ENCODE data around the gene IMPA2.
A peak's percentile ranks its signal among the peaks of the same experiment; 100 is the strongest.

Gene IMPA2

DNA sequence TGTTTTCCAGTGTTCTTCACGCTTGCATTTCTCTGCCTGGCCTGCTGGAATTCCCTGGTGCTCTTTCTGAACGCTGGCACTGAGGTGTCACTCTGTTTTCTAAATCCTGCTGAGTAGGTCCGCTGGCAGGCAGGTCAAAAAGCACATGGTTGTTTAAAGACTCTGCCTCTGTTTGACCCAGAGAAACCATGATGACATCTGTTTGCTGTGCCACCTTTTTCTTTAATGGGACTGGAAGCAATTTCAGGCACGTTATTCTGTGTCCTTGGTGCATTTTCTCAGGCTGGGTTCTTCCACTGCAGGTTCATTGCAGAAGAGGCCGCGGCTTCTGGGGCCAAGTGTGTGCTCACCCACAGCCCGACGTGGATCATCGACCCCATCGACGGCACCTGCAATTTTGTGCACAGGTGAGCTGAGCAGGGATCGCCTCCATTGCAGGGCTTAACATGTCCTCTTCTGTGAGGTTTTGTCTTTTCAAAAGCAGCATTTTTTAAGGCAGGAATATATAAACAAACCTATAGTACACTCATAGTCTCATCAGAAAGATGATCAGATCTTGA is 28.4 kb downstream of the IMPA2 start:
- DNase-seq (ENCODE audit: low spot score) = no peak

DNA sequence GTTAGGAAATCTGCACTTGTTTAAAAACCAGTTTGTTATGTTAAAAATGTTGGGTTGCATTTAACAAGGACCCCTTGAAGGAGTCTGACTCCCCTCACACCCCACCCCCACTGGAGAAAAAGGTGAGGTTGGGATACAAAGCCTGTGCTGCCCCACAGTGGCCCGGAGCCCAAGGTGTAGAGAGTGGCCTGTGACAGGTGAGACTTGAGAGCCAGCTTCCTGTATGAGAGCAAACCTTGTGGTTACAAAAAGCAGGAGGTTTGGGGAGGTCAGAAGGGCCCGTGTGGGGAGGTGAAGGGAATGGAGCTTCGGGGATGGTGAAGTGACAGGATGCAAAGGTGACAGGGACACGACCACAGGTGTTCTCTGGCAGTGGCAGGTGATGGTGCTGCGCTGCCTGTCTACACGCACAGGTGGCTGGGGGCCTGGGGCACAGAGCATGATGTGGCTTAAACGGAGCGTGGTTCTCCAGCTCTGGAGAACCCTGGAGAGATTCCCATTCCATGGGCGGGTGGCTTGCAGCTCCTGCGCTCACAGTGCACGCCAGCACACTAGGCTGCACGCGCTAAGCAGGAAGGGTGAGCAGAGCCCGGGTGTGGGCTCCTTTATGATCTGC is 29.0 kb downstream of the IMPA2 start:
- no peak for DNase-seq (ENCODE audit: low spot score)

DNA sequence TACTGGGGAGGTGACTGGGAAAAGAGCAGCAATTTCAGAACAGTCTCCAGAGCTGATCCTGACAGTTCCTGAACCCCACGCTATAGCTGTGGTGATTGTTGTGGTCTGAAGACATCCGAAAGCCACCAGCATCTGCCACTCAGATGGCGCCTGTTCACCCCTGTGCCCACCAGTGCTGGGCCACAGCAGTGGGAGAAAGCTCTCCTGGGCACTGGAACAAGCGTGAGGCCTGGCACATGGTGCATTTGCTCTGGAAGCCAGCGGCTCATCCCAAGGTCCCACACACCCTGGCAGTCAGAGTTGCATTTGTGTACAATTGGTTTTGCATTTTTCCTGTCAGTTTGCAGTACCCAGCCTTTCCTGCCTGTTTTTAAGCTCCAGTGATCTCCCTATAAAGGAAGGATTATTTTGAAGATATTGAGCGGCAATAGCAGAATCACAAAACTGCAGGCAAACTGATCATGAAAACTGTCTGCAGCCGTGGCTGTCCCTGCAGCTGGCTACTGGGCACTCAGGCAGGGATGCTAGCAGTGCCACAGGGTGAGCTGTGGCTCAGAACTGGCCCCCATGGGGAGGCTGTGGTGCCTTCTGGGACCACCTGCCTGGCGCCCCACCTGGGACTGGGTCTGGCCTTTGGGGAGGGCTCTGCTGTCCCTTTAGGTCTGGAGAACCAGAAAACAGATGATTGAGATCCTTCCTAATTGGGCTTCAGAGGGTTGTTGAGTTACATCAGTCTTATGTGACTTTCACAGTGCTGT is 30.1 kb downstream of the IMPA2 start:
- no peak for DNase-seq (ENCODE audit: low spot score)

DNA sequence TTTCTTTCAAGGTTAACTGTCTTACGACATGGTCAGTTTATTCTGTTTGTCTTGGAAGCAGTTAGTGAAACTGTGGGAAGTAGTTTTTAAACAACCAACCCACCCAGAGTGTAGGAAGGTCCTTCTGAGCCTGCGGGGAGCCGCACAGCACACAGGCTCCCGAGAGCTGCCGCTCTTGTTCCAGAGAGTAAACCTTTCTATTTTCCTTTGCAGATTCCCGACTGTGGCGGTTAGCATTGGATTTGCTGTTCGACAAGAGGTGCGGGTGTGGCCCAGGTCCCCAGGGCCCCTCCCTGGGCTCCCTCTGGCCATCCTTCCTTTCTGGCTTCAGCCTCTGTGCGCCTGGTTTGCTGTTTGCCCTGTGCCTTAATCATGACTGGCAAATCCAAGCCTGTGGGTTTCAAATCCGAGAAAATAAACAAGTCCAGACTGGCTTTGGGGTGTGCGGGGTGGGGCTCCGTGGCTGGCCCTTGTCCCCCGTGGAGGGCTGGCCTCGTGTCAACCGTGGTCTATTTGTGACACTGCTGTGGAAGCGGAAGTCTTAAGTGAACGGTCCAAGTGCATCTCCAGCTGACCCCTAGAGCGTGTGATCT is 30.7 kb downstream of the IMPA2 start:
- no peak for DNase-seq (ENCODE audit: low spot score)

DNA sequence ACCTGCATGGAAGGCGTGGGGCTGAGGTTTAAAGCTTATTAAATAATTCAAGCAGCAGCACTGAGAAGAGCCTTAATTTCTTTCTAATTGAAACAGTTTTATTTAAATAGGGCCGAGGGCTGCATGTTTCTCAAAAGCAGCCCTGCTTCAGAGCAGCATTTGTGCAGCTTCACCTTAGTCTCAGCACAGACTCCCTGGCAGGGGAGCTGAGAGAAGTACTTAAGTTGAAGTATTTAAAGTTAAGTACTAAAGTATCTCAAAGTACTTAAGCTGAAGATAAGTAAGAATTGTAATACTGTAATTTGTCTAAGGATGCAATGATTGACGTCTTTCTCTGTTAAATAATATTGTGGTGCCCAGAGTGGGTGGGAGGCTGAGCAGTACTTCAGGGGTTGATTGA is 31.4 kb downstream of the IMPA2 start:
- no peak for DNase-seq (ENCODE audit: low spot score)

DNA sequence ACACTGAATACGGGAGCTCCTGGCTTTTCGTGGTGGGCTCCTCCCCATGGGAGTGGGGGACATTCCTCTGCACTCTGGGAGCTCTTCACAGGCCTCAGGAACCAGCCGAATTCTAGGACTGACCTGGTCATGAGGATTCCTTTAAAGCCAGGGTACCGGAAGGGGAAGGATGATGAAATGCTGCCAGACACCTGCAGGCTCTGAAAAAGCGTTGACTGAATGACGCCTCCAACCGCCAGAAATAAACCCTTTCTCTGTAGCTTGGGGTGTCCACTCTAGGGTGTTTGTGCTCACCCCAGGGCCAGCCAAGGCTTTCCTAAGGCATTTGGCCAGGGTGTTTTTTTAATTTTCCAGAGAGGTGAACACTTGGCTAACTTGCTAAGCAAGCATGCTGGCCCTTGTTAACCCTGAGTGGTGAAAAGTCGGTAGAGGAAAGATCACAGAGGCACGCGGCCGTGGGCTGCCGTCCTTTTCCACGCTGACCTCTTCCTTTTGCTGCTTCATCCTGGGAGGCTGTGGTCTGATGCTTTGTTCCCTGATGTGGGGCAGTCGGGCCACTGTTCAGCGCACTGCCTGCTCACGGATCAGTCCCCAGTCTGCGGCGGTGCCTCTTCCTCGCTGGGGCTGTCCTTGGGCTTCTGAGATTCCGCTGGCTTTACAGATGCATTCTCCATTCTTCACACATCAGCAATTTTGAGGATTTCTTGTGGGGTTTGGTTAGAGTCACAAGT is 32.0 kb downstream of the IMPA2 start:
- no peak for DNase-seq (ENCODE audit: low spot score)

DNA sequence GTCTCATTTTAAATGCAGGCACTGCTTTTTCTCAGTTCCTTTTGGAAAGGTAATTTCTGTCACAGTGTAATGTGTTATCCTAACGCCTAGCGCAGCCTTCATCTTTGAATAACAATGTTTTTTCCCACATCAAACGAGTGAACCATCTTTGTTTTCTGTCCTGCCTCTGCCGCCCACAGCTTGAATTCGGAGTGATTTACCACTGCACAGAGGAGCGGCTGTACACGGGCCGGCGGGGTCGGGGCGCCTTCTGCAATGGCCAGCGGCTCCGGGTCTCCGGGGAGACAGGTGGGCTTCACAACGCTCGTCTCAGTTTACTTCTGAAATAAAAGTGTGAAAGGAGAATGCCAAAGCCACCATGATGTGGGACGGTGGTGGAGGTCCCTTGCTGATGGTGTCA is 32.8 kb downstream of the IMPA2 start:
- DNase-seq (ENCODE audit: low spot score) = no peak

DNA sequence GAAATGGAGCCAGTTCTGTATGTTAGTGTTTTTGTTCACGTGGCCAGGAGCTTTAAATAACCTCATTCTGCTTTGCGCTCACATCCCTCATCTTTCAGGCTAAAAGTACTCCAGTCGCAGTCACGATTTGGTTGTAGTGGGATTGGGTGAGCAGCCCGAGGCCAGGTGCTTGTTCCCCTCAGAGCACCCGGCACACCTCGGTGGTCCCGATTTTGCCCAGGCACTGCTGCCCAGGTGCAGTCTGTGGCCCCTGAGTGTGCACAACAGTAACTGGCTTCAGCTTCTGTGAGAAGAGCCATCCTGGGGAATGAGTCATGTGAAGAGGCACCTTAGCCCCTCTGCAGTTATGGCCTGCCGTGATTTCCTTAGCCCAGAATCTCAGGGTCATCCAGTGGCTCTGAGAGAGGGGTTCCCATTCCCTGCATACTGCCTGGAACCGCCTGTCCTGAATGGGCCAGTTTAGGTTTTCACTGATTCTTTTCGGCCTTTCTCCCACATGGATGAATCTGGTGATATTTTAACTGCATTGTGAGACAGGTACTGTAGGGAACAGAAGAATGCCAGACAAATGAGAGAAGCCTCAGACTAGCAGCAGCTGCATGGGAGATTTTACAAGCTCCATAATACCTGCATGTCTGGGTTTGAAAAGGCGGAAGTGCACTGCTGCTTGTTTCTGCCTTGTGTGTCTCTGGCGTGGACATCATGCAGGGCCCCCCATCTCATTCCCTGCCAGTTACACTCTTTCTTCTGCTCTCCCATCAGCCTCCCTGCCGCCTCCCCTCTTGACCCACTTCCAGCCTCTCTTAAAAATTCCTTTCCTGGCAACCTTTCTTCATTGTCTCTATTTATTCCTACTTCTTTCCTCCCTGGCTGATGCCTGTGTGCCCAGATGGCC is 33.5 kb downstream of the IMPA2 start:
- no peak for DNase-seq (ENCODE audit: low spot score)

DNA sequence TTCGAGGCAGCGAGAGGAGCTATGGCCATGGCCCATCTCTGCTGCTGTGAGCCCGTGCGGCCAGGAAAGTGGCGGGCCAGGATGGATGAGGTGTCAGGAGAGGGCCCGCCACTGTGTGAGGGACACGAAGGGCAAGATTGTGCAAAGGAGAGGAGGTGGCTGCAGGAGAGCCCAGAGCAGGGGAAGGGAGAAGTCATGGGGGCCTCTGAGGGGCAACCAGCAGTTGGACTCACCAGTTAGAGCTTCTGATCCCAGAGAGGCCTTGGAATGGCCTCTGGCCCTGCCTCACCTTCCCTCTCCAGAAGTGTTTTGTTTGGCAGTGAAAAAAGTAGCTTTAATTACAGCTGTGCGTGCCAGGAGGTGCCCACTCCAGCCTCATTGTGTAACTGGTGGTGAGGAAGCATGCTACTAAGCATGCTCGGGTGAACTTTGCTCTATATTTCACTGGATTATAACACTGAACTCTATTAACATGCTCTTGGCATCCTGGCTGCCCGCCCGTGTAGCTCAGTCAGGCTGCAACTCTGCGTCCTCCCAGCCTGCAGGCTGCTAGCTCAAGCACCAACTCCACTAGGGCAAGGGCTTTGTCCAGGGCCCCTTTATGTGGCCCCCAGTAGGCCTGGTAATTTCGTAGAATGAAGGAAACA is 34.2 kb downstream of the IMPA2 start:
- DNase-seq (ENCODE audit: low spot score) = peak; percentile 74

DNA sequence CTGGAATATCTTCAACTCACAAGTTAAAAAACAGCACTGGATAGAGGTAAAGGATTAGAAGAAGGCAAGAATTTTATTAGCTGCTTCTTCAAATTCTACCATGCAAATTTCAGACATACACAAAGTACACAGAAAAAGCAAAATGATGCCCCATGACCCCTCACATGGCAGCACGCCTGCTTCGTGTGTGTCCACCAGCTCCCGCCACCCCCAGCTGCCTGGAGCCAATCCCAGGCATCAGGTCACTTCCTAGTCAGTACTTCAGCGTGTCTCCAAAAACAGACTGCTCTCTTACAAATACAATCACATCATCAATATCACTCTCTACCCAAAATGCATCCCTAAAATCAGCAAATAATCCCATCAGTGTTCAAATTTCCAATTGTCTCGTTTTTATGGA is 35.8 kb downstream of the IMPA2 start:
- no peak for DNase-seq (ENCODE audit: low spot score)

DNA sequence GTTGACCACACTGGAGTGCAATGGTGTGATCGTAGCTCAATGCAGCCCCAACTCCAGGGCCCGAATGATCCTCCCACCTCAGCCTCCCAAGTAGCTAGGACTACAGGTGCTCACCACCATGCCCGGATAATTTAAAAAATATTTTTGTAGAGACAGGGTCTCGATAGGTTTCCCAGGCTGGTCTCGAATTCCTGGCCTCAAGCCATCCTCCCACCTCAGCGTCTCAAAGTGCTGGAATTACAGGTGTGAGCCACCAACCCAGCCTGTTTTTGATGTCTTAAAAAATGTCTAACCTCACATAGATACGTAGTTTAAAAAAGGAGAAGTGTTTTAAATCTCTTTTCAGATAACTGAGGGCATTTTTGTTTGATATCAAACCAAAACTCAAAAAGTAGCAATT is 37.6 kb downstream of the IMPA2 start:
- DNase-seq (ENCODE audit: low spot score) = no peak

DNA sequence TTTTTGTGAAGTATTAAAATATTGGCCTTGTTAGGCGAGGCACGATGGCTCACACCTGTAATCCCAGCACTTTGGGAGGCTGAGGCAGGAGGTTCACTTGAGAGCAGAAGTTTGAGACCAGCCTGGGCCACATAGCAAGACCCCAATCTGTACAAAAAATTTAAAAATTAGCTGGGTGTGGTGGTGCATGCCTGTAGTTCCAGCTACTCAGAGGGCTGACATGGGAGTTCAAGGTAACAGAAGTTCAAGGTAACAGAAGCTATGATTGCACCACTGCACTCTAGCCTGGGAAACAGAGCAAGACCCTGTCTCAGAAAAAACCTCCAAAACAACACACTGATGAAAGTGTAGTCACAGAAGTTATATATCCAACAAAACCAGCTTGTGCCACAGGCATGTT is 39.8 kb downstream of the IMPA2 start:
- DNase-seq (ENCODE audit: low spot score) = no peak

DNA sequence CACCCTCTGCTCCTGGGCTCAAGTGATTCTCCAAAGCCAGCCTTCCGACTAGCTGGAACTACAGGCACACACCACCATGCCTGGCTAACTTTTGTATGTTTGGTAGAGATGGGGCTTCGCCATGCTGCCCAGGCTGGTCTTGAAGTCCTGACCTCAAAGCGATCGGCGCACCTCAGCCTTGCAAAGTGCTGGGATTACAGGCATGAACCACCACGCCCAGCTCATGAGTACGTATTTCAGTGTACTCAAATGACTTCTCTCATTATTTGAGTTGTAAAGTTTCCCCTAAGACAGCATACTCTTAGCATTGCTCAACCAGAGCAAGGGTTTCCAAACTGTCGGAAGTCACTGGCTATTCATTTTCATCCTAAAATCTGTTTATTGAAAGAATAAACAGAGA is 40.3 kb downstream of the IMPA2 start:
- no peak for DNase-seq (ENCODE audit: low spot score)

DNA sequence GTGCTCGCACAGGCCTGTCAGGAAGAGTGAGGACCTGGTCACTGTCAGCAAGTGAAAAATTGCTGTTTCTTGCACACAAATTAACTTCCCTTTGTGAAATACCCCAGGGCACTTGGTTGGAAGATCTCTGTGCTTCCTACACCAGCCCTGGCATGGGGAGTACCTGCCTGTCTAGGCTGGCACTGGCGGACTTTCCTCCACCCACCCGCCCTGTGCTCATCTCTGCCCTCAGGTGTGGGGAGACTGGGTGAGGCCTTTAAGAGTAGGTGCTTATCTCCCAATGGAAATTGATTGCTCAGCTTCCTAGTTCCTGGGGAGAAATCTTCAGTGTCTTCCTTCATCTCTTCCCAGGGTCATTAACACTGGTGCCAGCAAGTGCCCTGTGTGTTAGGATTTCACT is 42.1 kb downstream of the IMPA2 start:
- DNase-seq (ENCODE audit: low spot score) = no peak

DNA sequence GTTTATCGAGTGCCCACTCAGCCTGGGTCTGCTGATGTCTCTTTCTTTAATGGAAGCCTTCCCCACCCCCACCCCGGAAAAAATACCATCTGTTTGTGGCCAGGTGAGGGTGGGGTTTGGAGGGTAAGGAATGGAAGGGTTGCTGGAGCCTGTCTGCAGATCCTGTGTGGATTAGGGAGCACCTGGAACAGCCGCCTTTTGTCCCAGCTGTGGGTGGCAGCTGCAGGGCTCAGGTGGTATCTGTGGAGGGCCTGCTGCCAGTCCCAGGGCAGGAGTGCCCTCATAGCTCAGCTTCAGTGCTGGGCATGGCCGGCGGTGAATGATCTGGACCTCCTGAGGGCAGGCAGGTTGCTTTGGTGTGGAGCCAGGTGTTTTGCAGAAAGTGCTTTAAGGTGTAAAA is 45.3 kb downstream of the IMPA2 start:
- no peak for DNase-seq (ENCODE audit: low spot score)

DNA sequence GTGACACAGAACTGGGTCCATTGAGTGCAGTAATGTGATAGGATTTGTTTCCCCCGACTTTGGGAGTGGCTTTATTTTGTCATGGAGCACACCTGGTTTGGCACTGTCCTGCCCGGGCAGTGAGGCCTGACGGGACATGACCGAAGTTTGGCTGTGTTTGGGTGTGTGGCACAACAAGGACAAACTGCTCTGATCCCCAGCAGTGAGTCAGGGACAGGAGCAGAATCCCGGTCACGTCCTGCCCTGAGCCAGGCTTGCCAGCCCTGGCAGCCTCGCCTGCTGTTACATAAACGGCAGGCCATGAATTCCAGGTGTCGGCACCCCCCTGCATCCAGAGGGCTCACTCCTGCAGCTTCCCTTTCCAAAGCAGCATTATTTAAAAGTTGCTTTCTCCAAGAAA is 45.7 kb downstream of the IMPA2 start:
- no peak for DNase-seq (ENCODE audit: low spot score)

DNA sequence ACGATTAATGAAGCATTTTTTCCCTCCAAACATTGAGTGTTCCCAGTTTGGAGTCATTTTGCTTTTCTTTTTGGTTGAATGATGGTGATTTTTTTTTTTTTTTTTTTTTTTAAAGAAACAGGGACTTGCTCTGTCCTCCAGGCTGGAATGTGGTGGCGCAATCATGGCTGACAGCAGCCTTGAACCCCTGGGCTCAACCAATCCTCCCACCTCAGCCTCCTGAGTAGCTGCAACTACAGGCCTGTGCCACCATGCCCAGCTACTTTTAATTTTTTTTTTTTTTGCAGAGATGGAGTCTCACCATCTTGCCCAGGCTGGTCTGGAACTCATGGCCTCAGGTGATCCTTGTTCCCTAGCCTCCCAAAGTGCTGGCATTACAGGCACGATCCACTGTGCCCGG is 46.2 kb downstream of the IMPA2 start:
- DNase-seq (ENCODE audit: low spot score) = no peak

DNA sequence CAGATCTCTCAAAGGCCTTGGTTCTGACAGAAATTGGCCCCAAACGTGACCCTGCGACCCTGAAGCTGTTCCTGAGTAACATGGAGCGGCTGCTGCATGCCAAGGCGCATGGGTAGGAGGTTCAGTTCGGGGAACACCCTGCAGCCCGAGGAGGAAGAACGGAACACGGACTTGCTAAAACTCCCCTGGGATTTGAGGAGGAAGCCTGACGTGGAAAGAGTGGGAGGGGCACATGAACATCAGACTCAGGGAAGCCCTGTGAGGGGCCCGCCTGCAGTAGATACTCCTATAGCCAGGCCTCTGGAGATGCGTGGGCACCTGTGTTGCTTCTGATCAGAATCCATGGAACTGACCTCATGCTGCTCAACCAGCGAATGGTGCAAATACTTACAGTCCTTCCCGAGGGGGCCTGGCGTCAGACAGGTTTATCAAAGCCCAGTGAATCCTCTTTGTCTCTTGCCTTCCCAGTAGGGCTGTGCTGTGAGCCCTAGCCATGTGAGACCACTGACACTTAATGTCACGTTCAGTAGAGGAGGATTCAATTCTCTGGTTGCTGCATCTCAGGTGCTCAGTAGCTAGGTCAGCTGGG is 46.8 kb downstream of the IMPA2 start:
- no peak for DNase-seq (ENCODE audit: low spot score)

DNA sequence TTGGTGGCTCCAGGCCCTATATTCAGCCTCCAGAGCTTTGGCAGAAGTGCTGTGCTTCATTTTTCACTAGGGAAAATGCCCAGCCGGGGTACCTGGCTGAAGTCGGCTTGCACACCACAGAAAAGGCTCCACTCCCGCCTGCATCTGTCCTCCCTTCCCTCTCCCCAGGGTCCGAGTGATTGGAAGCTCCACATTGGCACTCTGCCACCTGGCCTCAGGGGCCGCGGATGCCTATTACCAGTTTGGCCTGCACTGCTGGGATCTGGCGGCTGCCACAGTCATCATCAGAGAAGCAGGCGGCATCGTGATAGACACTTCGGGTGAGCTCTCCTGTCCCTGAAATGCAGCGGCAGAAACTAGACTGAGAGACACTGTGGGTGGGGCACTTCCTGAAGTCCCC is 47.4 kb downstream of the IMPA2 start:
- no peak for DNase-seq (ENCODE audit: low spot score)

DNA sequence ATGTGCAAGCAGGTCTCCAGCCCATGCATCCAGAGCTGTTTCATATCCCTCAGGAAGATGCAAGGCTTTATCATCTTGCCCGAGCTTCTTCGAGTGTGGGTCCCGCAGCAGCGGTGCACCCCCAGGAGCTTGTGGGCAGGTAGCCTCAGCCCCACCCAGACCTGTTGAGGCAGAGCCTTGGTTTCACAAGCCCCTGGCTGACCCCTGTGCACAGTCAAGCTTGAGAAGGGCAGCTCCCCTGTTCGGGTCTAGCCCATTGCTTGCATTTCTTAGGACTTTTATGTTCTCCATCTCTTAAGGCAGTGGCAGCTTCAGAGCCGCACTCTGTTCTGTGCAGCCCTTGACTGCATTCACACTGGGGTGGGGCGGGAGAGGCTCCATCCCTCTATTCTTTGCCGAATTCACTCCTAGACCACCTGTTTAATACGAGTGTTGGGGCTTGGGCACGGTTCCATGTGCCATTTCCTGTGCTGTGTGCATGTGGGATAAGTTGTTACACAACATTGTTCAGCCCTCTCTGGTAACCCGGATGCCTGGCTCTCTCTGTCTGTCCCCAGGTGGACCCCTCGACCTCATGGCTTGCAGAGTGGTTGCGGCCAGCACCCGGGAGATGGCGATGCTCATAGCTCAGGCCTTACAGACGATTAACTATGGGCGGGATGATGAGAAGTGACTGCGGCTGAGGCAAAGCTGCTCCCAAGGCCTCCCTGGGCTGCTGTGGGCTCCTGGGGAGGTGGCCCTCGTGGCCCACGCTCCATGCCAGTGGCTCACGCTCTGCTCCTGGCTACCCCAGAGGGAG is 48.7 kb downstream of the IMPA2 start:
- no peak for DNase-seq (ENCODE audit: low spot score)

All from AG08395 (cell line).